GOT3 (cell line): ENCODE measurements around the gene POMGNT1.

Experiments
- DNase-seq: peaks from one replicate; lab custom pipeline; 2025; ENCODE audit warnings: mixed read lengths; lab: John Stamatoyannopoulos, UW

POMGNT1 gene

DNA sequence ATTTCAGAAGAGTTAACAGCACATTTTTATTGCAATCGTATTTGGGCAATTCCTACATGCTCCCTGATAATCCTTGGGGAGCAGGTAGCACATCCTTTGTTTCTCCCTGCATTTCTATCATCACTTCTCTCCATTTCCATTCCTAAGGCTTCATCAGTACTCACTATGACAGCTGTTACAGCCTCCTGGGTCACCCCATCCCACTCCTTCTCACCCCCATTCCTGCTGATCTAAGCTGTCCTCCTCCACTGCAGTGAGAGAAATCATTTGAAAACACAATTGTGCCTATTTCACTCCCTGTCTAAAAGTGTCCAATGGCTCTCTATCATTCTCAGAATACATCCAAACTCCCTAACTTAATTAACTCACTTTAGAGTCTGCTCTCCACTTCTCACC is 40.3 kb downstream of the POMGNT1 start:
- DNase-seq, result no peak

DNA sequence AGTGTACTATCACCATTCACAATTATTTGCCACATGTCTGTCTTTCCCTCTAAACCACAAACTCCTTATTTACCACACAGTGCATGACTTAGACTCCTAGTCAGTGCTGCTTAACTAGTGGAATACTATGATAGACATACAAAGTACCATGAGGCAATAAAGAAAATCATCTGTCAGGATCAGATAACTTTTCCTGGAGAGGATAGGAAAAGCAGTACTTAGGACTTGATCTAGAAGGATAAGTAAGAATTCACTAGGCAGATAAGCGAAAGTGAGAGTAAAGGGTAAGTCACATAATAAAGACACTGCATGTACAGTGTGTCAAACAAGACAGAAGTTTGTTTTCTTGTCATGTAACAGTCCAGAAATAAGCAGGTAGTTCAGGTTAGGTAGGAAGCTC is 44.5 kb downstream of the POMGNT1 start:
- no peak for DNase-seq

DNA sequence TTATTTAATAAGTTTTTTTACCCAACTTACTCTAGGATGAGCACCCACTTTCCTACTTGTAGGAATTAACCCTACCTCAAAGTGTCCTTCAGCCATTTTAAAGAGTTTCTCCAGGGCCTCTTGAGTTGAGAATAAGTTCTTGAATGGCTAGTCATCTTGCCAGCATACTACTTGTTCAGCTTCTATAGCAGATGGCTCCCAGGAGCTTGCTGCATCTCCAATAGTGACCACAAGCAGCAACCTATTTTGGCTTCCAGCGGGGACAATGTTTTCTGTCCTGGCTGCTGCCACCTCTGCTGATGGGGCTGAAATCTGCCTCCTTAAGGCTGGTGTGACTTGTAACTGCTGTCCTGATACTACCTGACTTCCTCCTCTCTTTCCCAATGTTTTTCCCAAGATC is 45.0 kb downstream of the POMGNT1 start:
- no peak for DNase-seq

DNA sequence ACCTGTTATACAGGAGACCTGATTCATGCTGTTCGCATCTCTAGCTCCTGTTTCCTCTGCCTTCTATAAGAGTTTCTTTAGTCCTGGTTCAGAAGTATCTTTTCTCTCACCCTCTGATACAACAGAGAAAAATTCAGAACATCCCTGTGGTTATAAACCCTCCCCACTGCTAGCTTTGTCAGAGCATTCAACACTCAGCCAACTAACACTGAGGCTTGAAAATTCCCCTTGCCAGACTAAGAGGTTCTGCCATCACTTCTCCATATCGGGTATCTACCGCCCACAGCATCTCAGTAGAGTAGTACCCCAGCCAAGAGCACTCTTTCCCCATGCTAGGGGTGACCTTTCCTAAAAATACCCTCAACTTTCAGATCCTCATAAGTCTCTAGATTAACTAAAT is 46.2 kb downstream of the POMGNT1 start:
- no peak for DNase-seq

DNA sequence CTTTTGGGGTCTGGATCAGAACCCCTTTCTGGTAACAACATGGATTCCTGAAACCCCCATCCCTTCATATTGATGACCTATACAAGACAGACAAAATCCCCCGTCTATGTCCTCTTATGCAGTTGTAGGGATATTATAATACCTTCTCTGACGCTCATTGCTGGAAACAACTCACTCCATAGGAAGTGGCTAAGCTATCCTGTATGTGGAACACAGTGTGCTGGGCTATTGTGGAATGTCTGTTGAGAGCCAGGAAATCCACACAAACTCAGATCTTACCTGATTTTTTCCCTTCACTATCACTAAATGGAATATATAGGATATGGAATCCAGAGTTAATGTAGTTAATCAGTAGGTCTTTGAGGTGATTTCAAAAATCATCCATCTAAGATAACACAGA is 48.1 kb downstream of the POMGNT1 start:
- no peak for DNase-seq

DNA sequence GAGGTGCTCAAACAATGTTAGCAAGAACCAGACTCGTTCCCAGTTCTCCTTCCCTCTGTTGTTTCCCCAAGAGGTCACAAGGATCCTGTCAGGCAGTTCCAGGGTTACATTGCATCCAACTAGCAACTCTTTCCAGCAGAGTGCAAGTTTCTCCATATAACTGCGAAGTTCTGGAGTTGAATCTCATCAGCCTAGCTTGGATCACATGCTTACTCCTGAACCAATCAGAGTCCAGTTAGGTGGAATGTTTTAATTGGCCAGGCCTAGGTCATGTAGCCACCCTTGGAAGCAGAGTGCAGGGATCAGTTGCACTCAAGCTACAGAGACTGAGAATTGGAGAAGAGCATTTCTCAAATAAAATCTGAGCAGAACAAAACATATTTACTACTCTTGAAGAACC is 49.9 kb downstream of the POMGNT1 start:
- no peak for DNase-seq
